Activated CD8-positive, alpha-beta memory T cell treated with anti-CD3 and anti-CD28 coated beads for 1 hour (primary cell): ENCODE measurements around the gene REEP5.
A peak's percentile ranks its signal among the peaks of the same experiment; 100 is the strongest.
"Not testable (repeated sequence)": the region's sequence is repeated elsewhere in the genome, so short reads cannot be mapped to it uniquely, and the experiment has no call there.

ENCODE experiments used
- DNase-seq, 2 donors: peaks; one replicate each; pipeline ENCODE4 v3.0.0-alpha.2; 2020; ENCODE audit warnings: low read depth in 1 of 2; ENCODE audit errors: extremely low read depth in 1 of 2

REEP5 gene

GRCh38 chr5:112892776-112893175 lies 29.3 kb downstream of the REEP5 start:
- DNase-seq = no peak

GRCh38 chr5:112892066-112892465 lies 30.0 kb downstream of the REEP5 start:
- not testable (repeated sequence) for DNase-seq

- no peak for DNase-seq
Observed at GRCh38 chr5:112886975-112887374, 35.1 kb downstream of the REEP5 start.

- DNase-seq = no peak
Observed at GRCh38 chr5:112885001-112885400, 37.0 kb downstream of the REEP5 start.

- DNase-seq = no peak
Observed at GRCh38 chr5:112883192-112883591, 38.8 kb downstream of the REEP5 start.

- DNase-seq = no peak
Observed at GRCh38 chr5:112880219-112880964, 41.6 kb downstream of the REEP5 start.

- DNase-seq = no peak
Observed at GRCh38 chr5:112878760-112879159, 43.3 kb downstream of the REEP5 start.

- no peak for DNase-seq
Observed at GRCh38 chr5:112878101-112878500, 43.9 kb downstream of the REEP5 start.

- no peak for DNase-seq
Observed at GRCh38 chr5:112876362-112876761, 45.7 kb downstream of the REEP5 start.

GRCh38 chr5:112870966-112871365 lies 51.1 kb downstream of the REEP5 start:
- DNase-seq = no peak

GRCh38 chr5:112869948-112870347 lies 52.1 kb downstream of the REEP5 start:
- no peak for DNase-seq

- no peak for DNase-seq
Observed at GRCh38 chr5:112867411-112867810, 54.6 kb downstream of the REEP5 start.

GRCh38 chr5:112866739-112867138 lies 55.3 kb downstream of the REEP5 start:
- DNase-seq = no peak

- no peak for DNase-seq
Observed at GRCh38 chr5:112865128-112865527, 56.9 kb downstream of the REEP5 start.

GRCh38 chr5:112863549-112863948 lies 58.5 kb downstream of the REEP5 start:
- no peak for DNase-seq

GRCh38 chr5:112862085-112862484 lies 59.9 kb downstream of the REEP5 start:
- DNase-seq = no peak

- no peak for DNase-seq
Observed at GRCh38 chr5:112861638-112861985, 60.4 kb downstream of the REEP5 start.

GRCh38 chr5:112860929-112861637 lies 60.9 kb downstream of the REEP5 start, which contains the start of gene SRP19:
SRP19 (plus strand) TSS chr5:112861287; CDS start chr5:112861377, 90 bp downstream.
- DNase-seq = peak; percentile 77 to 85

- not testable (repeated sequence) for DNase-seq
Observed at GRCh38 chr5:112860571-112860928, 61.5 kb downstream of the REEP5 start.

GRCh38 chr5:112857866-112858265 lies 64.2 kb downstream of the REEP5 start:
- no peak for DNase-seq

- no peak for DNase-seq
Observed at GRCh38 chr5:112854651-112855050, 67.4 kb downstream of the REEP5 start.

- DNase-seq = no peak
Observed at GRCh38 chr5:112849912-112850311, 72.1 kb downstream of the REEP5 start.
